ENCODE results near the gene ZRANB2. TPM values are rescaled to one million over a fixed set of nuclear protein-coding genes. Genes with fewer than 3 reads are reported as not detected.

ZRANB2 gene
- total and polyA plus RNA-seq, 9 of the 15 experiments (the other 6 are each of a cell fraction or from before 2014, with no cell fraction given), result 80.8 to 264 (median 157) TPM

DNA sequence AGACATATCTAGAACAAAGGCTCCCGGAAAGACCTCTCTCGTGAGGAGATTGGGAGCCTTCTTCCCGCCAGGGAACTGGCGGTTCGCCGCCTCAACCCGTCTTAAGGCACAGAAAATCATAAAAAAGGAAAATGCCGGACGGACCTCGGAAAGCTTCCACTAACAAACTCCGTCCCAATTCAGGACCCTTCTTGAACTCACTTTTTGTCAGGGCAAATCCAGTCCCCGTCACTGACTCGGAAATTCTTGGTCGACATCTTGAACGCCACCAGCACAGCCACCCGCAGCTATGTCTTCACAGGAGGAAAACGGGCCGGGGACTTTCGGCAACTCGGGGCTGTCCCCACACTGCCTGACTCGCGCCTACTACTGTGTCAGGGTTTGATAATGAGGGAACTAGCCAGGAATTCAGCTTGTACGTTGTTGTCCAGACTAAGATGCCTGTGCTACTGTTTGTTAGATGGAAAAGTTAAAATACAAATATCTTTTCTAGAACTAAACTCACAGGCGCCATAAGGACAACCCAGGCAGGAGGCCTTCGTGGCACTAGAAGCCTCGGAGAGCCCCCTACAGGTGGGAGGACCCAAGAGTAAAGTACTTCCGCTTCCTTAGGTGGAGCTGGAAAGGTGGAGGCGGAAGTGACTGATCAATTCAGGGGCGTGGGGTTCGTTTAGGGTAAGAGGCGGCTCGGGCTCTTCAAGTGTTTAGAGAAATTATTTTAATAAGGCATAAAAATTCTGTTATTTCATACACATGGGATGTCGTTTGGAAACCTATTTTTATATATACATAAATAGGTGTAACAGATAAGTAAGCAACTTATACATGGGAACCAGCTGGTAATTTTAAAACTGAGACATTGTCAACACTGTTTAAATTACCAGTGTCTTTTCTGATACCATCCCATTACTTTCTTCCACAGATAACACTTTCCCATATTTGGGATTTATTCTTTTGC is at the start of gene ZRANB2 (continued):
- TF ChIP-seq DNMT1 (IDR thresholded peaks at IDR 0.05) (no peak), MAFG (tag; conservative IDR thresholded peaks at IDR 0.05) (no peak), MCM2 (IDR thresholded peaks at IDR 0.05; ENCODE audit: low read depth) (no peak), KAT7 (CRISPR knock-in tag; IDR thresholded peaks at IDR 0.05; ENCODE audit: borderline replicate concordance) (no peak; the same call in 1 of the 2 replicates), NFYB (IDR thresholded peaks at IDR 0.05; ENCODE audit: extremely low read depth, insufficient read length) (no peak), DACH1 (IDR thresholded peaks at IDR 0.05; ENCODE audit: partially characterized antibody) (peak; percentile 90), CBFA2T2 (conservative IDR thresholded peaks at IDR 0.05) (no peak), RBM14 (IDR thresholded peaks at IDR 0.05; ENCODE audit: borderline replicate concordance, insufficient read depth, low read depth, low read length) (no peak), CREBBP (IDR thresholded peaks at IDR 0.05; ENCODE audit: low read depth, low read length) (no peak), HDAC2 (IDR thresholded peaks at IDR 0.05) (no peak), ZSCAN32 (CRISPR knock-in tag; IDR thresholded peaks at IDR 0.05) (no peak), NFRKB (IDR thresholded peaks at IDR 0.05; ENCODE audit: low read depth) (peak; percentile 94), FOSL1 (tag; conservative IDR thresholded peaks at IDR 0.05) (peak; percentile 52)
- TF ChIP-seq, protein P1, sequence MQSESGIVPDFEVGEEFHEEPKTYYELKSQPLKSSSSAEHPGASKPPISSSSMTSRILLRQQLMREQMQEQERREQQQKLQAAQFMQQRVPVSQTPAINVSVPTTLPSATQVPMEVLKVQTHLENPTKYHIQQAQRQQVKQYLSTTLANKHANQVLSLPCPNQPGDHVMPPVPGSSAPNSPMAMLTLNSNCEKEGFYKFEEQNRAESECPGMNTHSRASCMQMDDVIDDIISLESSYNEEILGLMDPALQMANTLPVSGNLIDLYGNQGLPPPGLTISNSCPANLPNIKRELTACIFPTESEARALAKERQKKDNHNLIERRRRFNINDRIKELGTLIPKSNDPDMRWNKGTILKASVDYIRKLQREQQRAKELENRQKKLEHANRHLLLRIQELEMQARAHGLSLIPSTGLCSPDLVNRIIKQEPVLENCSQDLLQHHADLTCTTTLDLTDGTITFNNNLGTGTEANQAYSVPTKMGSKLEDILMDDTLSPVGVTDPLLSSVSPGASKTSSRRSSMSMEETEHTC (IDR thresholded peaks at IDR 0.05), result no peak
- TF ChIP-seq, protein P2, sequence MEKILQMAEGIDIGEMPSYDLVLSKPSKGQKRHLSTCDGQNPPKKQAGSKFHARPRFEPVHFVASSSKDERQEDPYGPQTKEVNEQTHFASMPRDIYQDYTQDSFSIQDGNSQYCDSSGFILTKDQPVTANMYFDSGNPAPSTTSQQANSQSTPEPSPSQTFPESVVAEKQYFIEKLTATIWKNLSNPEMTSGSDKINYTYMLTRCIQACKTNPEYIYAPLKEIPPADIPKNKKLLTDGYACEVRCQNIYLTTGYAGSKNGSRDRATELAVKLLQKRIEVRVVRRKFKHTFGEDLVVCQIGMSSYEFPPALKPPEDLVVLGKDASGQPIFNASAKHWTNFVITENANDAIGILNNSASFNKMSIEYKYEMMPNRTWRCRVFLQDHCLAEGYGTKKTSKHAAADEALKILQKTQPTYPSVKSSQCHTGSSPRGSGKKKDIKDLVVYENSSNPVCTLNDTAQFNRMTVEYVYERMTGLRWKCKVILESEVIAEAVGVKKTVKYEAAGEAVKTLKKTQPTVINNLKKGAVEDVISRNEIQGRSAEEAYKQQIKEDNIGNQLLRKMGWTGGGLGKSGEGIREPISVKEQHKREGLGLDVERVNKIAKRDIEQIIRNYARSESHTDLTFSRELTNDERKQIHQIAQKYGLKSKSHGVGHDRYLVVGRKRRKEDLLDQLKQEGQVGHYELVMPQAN (IDR thresholded peaks at IDR 0.05; ENCODE audit: borderline replicate concordance), result no peak
- TF ChIP-seq, protein P3, sequence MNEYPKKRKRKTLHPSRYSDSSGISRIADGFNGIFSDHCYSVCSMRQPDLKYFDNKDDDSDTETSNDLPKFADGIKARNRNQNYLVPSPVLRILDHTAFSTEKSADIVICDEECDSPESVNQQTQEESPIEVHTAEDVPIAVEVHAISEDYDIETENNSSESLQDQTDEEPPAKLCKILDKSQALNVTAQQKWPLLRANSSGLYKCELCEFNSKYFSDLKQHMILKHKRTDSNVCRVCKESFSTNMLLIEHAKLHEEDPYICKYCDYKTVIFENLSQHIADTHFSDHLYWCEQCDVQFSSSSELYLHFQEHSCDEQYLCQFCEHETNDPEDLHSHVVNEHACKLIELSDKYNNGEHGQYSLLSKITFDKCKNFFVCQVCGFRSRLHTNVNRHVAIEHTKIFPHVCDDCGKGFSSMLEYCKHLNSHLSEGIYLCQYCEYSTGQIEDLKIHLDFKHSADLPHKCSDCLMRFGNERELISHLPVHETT (CRISPR knock-in tag; conservative IDR thresholded peaks at IDR 0.05 in 1 of 2, IDR thresholded peaks at IDR 0.05 in 1 of 2), result peak in 1 of 2 experiments; percentile 71; a peak in 2 of 4 replicates
- TF ChIP-seq, protein P4, sequence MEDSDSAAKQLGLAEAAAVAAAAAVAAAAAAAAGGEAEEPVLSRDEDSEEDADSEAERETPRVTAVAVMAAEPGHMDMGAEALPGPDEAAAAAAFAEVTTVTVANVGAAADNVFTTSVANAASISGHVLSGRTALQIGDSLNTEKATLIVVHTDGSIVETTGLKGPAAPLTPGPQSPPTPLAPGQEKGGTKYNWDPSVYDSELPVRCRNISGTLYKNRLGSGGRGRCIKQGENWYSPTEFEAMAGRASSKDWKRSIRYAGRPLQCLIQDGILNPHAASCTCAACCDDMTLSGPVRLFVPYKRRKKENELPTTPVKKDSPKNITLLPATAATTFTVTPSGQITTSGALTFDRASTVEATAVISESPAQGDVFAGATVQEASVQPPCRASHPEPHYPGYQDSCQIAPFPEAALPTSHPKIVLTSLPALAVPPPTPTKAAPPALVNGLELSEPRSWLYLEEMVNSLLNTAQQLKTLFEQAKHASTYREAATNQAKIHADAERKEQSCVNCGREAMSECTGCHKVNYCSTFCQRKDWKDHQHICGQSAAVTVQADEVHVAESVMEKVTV (CRISPR knock-in tag; IDR thresholded peaks at IDR 0.05), result no peak

Measured in K562 (cell line).